ES-I3 (cell line): ENCODE measurements around the gene PADI1.

Experiments
- H3K36me3 ChIP-seq: 2 replicates; pipeline ENCODE4 v1.6.1; 2013; ENCODE audit warnings: mild to moderate bottlenecking, low read length, control low read depth, moderate library complexity; ENCODE audit not compliant: insufficient read depth
- H3K4me1 ChIP-seq: 2 replicates; pipeline ENCODE4 v1.6.1; 2013; ENCODE audit warnings: mild to moderate bottlenecking, control low read depth, low read length; ENCODE audit not compliant: insufficient read depth
- H3K9ac ChIP-seq: 2 replicates; pipeline ENCODE4 v1.6.1; 2013; ENCODE audit warnings: low read depth, mild to moderate bottlenecking, low read length, moderate library complexity
- H3K9me3 ChIP-seq: 2 replicates; pipeline ENCODE4 v1.6.1; 2013; ENCODE audit warnings: mild to moderate bottlenecking, low read length, moderate library complexity; ENCODE audit not compliant: control insufficient read depth, insufficient read depth

PADI1 gene

DNA sequence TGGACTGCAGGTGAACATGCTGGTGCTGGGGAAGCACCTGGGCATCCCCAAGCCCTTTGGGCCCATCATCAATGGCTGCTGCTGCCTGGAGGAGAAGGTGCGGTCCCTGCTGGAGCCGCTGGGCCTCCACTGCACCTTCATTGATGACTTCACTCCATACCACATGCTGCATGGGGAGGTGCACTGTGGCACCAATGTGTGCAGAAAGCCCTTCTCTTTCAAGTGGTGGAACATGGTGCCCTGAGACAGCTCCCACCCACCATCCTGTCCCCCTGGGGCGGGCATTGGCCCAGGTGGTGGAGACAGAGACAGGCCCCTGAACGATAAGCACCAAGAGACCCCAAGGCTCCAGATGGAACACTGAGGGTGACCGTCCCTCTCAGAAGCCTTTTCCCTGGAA, 77.9 kb downstream of the PADI1 start:
- Histone ChIP-seq H3K9ac (no peak overlapping the region), H3K36me3 (no peaks in the 10 kb centered on the region), H3K4me1 (no peaks in the 10 kb centered on the region; the same call in 1 of the 2 replicates), H3K9me3 (no peaks in the 10 kb centered on the region)

DNA sequence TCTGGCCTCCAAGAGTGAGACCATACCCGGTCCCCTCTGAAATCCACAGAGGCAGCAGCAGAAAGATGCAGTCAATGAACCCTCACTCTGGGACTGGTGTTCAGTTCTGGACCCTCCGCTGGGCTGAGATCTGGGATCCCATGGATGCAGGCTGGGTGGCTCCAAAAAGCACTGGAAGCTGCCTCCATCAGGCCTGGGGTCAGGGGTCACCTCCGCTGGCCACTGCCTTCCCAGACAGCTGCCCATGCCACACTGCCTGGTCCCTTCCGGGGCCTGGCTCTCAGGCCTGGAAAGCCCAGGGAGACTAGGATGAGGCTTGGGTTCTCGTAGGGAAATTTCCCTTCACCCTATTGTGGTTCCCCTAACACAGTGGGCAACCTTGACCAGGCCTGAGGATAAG, 81.7 kb downstream of the PADI1 start:
- no peak overlapping the region for H3K9ac ChIP-seq
- H3K4me1 ChIP-seq = peaks cover 6% of the 10 kb centered on the region; the same call in 1 of the 2 replicates
- no peaks in the 10 kb centered on the region for H3K36me3 ChIP-seq
- H3K9me3 ChIP-seq = no peaks in the 10 kb centered on the region

DNA sequence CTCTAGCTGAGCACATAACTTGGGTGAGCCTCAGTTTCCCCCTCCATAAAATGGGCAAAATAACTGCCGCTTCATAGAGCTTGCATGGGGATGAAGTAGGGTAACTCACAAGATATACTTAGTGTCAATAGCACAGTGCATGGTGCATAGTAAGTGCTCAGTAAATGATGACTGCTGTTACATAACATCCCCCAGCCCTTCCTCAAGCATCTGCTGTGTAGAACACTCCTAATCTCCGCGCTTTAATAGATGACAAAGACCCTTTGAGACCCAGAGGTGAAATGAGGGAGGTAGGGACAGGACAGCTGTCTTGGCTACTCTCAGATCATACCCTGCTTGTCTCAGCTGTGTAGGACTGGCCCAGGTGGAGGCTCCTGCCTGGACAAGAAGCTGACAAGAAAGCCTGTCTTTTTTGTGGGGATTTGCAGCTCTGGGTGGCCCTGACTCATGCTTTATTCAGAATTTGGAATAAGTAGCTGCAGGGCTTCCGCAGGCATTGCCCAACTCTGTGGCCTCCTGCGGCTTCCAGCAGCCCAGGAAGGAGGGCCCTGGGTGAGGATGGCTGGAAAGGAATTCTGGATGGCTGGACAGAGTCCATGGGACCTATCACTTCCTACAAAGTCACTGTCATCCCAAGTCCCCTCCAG, 82.3 kb downstream of the PADI1 start:
- H3K36me3 ChIP-seq = no peaks in the 10 kb centered on the region
- H3K9ac ChIP-seq = no peak overlapping the region
- H3K9me3 ChIP-seq = no peaks in the 10 kb centered on the region
- peaks cover 6% of the 10 kb centered on the region; the same call in 1 of the 2 replicates for H3K4me1 ChIP-seq

DNA sequence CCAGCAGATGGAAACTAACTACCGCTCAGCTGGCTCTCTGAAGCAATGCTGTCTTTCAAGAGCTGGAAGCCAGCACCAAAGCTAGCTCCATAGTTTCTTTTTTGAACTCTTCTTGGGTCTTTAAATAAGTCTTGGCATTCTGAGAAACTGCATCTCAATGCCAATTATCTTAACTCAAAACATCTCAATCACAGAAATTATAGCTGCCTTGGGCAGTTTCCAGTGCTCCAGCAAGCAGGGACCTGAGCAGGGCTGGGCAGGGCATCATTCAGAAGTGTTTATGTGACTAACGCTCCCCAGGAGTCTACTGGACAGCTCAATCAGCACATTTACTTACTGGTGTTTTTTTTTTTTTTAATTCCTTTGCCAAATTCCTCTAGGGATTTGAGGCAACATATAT, 84.8 kb downstream of the PADI1 start:
- H3K36me3 ChIP-seq = no peaks in the 10 kb centered on the region
- H3K9ac ChIP-seq = no peak overlapping the region
- H3K9me3 ChIP-seq = no peaks in the 10 kb centered on the region
- H3K4me1 ChIP-seq = peaks cover 6% of the 10 kb centered on the region; the same call in 1 of the 2 replicates

DNA sequence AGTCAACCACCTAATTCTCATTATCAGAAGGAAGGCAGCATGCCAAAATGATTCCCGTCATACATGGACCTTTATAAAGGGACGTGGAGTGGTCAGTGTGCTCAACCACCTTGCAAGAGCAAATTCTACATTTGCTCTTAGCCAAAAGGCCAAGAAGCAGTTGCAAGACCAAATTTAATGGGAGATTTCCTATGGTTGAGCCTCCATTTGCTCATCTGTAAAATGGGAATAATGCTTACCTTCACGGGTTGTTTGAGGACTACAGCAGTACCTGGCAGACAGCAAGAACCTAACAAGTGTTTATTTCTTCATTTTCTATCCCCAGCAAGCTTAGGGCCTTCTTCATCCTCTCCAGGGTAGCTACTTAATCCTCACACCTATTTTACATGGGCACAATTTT, 85.6 kb downstream of the PADI1 start:
- Histone ChIP-seq H3K4me1 (peaks cover 6% of the 10 kb centered on the region; the same call in 1 of the 2 replicates), H3K36me3 (no peaks in the 10 kb centered on the region)

DNA sequence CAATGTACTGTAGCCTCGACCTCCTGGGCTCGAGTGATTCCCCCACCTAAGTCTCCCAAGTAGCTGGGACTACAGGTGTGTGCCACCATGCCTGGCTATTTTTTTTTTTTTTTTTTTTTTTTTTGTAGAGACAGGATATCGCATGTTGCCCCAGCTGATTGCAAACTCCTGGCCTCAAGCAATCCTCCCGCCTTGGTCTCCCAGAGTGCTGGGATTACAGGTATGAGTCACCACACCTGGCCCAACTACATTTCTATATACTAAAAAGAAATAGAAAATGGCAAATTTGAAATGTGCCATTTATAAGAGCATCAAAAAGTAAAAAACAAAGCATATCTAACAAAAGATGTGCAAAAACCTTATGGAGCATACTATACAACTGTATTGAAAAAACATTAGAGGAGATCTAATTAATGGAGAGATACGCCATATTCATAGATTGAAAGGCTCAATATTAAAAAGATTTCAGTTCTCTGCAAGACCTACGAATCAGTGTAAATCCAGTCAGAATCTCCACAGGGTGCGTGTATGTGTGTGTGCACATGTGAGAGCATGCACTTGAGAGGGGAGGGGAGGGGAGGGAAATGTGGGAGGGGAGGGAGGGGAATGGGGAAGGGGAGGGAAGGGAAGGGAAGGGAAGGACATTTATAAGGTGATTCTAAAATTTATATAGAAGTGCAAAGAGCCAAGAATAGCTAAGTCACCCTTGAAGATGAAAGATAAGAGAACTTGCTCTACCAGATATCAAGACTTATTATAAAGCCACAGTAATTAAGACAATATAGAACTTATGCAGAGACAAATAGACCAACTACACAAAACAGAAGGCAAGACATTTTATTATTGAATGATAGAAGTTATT, 87.6 kb downstream of the PADI1 start:
- H3K36me3 ChIP-seq = no peaks in the 10 kb centered on the region
- H3K9me3 ChIP-seq = no peaks in the 10 kb centered on the region
- H3K9ac ChIP-seq = no peak overlapping the region
- H3K4me1 ChIP-seq = peaks cover 6% of the 10 kb centered on the region; the same call in 1 of the 2 replicates

More for the DNA sequence above, 85.6 kb downstream of the PADI1 start:
- no peak overlapping the region for H3K9ac ChIP-seq
- no peaks in the 10 kb centered on the region for H3K9me3 ChIP-seq

DNA sequence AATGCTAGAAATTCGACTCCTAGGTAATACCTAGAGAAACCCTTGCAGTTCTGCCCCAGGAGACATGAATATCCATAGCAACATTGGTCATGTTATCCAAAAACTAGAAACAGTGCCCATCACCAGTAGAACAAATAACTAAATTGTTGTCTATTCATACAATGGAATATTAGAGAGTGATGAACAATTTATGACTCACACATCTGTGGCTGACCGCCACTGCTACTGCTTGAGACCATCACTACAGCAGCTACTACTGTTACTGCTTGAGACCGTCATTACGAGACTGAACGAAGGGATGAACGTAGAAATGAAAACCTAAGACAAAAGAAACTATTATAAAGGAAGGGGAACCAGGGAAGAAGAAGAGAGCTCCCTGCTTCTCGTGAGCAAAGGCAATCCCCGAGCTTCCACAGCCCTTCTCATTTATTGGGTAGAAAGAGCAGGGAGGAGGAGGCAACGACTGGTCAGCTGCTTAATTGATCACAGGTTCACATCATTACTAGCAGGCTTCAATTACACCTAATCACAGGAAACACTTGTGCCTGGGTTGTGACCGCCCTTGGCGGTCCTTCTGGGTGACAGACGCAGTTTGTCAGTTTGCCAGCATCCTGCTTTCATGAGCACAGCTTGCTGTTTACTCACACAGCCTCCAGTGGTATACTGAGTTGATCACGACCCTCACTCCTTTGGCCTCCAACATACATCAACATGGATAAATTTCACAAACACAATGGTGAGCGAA, 88.9 kb downstream of the PADI1 start:
- H3K4me1 ChIP-seq = peaks cover 6% of the 10 kb centered on the region; the same call in 1 of the 2 replicates

DNA sequence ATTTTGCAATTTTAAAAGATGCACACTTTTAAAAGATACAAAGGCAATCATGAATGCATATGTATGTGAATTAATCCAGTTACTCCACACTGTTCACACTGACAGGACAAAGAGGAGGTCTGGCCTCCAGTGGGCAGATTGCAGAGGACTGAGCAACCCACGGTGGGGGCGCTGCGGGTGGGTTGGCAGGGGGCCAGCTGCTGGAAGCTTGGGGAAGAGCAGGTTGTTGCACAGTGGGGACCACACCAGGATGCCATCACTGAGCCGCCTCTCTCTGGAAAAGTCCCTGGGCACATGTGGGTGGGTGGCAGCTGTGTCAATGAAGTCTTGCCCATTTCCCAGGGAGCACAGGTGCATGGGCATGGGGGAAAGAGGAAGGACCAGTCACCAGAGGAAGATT, 90.4 kb downstream of the PADI1 start:
- Histone ChIP-seq H3K9me3 (no peaks in the 10 kb centered on the region), H3K4me1 (no peaks in the 10 kb centered on the region), H3K9ac (no peak overlapping the region), H3K36me3 (no peaks in the 10 kb centered on the region)

More for the DNA sequence above, 88.9 kb downstream of the PADI1 start:
- Histone ChIP-seq H3K9me3 (no peaks in the 10 kb centered on the region), H3K36me3 (no peaks in the 10 kb centered on the region), H3K9ac (no peak overlapping the region)
